NB4 (cell line): ENCODE data around the gene ZNF765.
"Not testable (repeated sequence)": the region's sequence is repeated elsewhere in the genome, so short reads cannot be mapped to it uniquely, and the experiment has no call there.

Experiments
- DNase-seq: peaks from one replicate; pipeline ENCODE4 v3.0.0; 2010; ENCODE audit warnings: low read depth
- H3K4me3 ChIP-seq: one replicate; pipeline ENCODE4 v1.5.1; 2011; ENCODE audit warnings: mild to moderate bottlenecking, low read depth, low read length, moderate library complexity
- CTCF ChIP-seq: IDR thresholded peaks from one replicate; pipeline ENCODE4 v1.5.1; 2012; ENCODE audit warnings: low read depth, low read length
- MAX ChIP-seq: IDR thresholded peaks from 2 replicates; pipeline ENCODE4 v1.6.1; 2011; ENCODE audit warnings: low read depth, low read length
- MYC ChIP-seq: IDR thresholded peaks from 2 replicates; pipeline ENCODE4 v1.6.1; 2011; ENCODE audit warnings: low read depth, low read length
- POLR2A ChIP-seq: IDR thresholded peaks from 2 replicates; pipeline ENCODE4 v1.6.1; 2011; ENCODE audit warnings: mild to moderate bottlenecking; ENCODE audit not compliant: insufficient read length; ENCODE audit errors: extremely low read depth

The ZNF765 gene

GRCh38 chr19:53432088-53432661, 37.2 kb downstream of the ZNF765 start:
- no peak for TF ChIP-seq MAX
- DNase-seq = peak; percentile 35
- peak overlapping the region; percentile 92 for H3K4me3 ChIP-seq

GRCh38 chr19:53443809-53444208, 48.9 kb downstream of the ZNF765 start:
- H3K4me3 ChIP-seq, DNase-seq: not testable (repeated sequence)

GRCh38 chr19:53447196-53447595, 52.2 kb downstream of the ZNF765 start:
- not testable (repeated sequence) for H3K4me3 ChIP-seq, DNase-seq

- no peak overlapping the region for H3K4me3 ChIP-seq
- TF ChIP-seq POLR2A (no peak), CTCF (no peak)
- DNase-seq = no peak
Measured at GRCh38 chr19:53455828-53456227, 60.9 kb downstream of the ZNF765 start.

- H3K4me3 ChIP-seq, DNase-seq: not testable (repeated sequence)
Measured at GRCh38 chr19:53460131-53460721, 65.3 kb downstream of the ZNF765 start.

GRCh38 chr19:53461866-53462265, 66.9 kb downstream of the ZNF765 start:
- H3K4me3 ChIP-seq = no peak overlapping the region
- TF ChIP-seq POLR2A (no peak), MYC (no peak), MAX (no peak), CTCF (no peak)
- no peak for DNase-seq

GRCh38 chr19:53462861-53463260, 67.9 kb downstream of the ZNF765 start:
- H3K4me3 ChIP-seq = no peak overlapping the region
- no peak for TF ChIP-seq MAX
- no peak for TF ChIP-seq POLR2A
- TF ChIP-seq MYC = no peak
- no peak for TF ChIP-seq CTCF
- no peak for DNase-seq

GRCh38 chr19:53463263-53463662, 68.3 kb downstream of the ZNF765 start:
- TF ChIP-seq MAX = no peak
- no peak for TF ChIP-seq CTCF
- no peak for TF ChIP-seq POLR2A
- no peak for DNase-seq
- H3K4me3 ChIP-seq = no peak overlapping the region
